HUDEP-2 (cell line): Measurements from ENCODE around the gene ETNK2.

Source experiments
- DNase-seq, 76 experiments: peaks; one replicate each; lab custom pipeline; 2025; ENCODE audit not compliant: unreplicated experiment in 76 of 76; lab: John Stamatoyannopoulos, UW

ETNK2 gene

DNA sequence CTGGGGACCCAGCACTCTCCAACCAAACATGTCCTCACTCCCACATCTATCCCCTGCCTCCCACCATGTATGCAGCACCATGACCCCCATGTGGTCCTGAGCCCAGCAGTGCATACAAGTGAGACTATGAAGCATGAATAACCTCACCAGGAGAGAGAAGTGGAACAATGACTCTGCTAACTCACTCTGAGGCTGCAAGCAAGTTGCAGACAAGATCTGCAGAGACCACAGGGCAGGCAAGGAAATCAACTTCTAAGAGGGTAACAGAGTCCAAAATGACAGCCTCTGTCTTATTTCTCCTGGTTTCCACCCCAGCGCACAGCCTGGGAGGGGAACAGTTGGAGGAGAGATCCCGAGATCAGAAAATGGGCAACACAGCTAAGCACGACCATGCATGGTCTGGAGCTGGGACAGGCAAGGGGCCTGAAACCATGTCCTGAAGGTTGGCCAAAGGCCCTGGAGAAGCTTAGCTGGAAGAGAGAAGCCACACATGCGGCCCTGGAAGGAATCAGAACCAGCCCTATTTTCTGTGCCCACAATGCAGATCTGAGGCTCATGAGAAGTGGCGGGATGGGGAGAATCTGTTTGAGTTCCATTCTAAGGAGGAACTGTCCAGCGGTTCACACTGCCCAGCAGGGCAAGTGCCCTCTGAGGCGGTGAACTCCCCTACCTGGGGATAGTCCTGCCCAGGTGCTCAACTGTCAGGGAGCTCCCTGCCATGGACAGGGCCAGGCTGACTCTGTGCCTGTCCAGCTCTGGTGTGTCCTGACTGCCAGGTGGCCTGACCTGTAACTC, 26.8 kb upstream of the ETNK2 start:
- DNase-seq, result no peak

DNA sequence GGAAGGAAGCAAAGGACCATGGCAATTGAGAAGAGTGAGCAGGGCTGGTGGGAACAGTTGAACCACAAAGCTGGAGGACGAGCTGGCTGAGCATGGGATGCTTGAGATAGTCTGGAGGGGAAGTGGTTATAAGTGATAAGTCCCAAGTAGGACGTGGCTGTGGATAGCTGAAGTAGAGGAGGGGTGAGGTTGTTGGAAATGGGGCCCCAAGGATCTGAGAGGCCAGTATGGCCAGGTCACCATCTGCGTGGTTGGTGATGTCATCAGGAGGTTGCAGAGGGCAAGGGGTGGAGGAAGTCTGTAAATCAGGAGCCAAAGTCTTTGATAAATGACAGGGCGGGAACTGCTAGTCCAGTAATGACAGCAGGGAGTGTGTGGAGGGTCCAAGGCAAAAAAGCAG, 25.3 kb upstream of the ETNK2 start:
- peak in 2 of 76 experiments; percentile 6 to 11 for DNase-seq

DNA sequence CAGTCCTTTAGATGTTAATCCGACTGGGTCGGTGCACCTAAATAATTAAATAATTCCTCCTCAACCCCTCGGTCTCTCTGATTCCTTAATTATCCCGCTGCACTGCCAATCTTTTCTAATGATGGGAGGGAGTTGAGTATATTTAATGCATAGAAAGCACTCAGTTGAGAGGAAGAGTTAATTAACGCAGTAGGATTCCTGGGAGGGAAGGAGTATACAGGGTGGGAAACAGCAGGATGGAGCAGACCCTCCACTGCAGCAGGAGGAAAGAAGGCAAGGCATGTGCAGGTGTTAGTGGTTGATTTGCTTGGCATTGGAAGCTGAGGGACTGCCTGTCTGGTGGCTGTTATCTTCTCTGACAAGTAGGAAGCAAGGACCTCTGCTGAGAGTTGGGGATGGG, 24.2 kb upstream of the ETNK2 start:
- no peak for DNase-seq

DNA sequence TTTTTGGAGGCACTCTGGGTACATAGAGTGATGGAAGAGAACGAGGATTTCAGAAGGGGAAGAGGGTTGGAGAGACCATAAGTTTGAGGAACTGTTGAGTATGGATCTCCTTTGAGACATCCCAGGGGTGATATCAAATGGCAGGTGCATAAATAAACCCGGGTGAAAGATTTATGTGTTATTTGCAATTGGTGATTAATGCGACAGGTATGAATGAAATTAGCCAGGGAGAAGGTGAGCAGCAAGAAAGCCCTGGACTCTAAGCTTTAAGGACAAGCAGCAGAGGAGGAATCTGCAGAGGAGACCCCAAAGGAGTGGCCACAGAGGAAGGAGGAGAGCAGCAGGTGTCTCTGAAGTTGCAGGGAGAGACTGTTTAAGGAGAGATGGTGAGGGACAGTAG, 23.1 kb upstream of the ETNK2 start:
- DNase-seq, result no peak

DNA sequence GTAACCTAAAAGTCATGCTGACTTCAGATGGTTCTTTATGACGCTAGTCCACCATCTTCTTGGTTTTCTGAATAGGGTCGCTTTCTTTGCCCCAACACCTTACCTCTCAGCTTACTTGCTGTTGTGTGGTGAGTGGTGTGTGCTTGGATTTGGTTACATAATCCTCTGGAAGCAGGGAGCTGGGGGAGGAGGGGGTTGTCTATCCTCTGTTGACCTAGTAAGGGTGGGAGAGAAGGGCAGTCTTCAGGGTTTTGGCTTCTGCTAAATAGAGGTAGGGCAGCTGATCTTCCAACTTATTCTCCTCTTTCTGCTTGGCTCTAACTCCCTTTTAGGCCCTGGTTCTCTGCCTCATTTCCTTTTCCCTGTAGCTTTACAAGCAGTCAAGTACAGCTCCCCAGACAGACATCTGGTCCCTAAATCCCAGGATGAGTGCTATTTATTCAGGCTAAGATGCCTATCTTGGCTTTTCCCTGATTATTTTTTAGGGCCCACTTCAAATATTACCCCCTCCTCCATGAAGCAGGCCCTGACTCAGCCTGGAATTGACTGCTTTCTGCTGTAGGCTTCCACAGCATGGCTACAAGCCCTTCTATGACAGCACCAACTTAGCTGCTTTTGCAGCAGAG, 20.7 kb upstream of the ETNK2 start:
- no peak for DNase-seq

DNA sequence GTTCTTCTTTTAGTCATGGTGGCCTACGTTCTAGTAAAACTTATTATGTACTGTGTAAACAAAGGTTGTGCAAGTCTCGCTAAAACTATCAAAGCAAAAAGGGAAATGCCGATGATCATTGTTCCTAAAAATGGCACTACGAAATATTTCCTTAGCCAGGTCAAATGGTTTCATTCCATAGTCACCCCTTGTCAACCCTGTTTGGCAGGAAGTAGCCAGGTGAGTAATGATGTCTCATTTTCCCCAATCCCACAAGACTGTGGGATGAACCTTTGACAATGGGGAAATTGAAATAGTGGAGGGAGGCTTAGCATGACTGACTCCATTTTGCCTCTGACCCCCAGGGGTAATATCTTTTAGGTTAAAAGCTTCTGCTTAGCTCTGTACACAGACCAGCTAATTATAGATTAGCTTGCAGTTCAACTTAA, 19.9 kb upstream of the ETNK2 start:
- DNase-seq, result no peak

DNA sequence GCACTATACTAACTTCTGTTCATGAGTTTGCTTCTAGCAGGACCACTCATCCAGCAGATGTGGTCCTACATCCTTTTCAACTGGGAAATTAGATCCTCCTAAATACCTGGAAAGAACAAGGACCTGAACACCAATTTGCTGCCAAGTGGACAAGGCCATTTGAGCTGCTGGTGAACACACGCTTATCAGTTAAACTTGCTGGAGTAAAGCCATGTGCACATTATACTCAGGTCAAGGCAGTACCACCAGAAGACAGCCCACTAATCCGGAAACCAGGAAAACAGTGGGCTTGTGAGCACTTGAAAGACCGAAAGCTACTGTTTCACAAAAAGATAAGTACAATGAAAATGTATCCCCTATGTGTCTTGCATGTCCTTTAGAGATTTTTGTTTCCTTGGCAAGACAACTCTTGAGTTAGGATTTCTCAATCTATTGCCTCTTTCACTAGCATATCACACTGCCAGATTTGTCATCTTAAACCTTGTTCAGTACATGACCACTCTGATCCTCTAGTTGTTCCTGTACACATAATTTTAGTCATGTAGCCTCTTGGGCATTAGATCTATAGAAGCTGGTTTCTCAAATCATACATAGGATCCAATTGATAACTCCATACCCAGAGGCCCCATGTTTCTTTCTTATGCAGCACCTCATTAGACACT, 18.8 kb upstream of the ETNK2 start:
- DNase-seq, result no peak

DNA sequence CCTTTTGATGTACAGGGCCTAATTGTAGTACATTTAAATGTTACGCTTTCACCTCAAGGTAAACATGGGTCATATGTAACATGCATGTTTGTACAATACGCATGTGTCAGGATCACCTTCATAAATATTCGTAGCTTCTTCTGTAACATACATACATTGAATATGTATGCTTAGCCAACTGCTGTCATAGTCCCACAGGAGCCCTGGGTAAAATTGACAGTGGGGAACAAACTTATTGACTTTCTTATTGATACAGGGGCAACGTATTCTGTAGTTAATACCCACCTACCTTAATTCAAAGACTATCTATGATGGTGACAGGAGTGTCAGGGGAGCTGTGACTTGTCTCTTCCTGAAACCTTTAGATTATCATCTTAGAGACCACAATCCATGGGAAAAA, 18.0 kb upstream of the ETNK2 start:
- DNase-seq, result no peak

DNA sequence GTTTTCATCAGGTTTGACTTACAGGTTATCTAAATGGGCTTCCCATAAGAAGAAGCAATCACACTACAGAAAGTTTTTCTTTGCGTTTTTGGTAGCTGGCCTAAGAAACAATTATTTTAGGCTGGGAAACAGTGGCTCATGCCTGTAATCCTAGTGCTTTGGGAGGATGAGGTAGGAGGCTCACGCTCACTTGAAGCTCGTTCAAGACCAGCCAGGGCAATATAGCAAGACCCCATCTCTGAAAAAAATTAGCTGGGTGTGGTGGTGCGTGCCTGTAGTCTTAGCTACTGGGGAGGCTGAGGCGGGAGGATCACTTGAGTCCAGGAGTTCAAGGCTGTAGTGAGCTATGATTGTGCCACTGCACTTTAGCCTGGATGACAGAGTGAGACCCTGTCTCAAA, 15.9 kb upstream of the ETNK2 start:
- DNase-seq, result no peak

DNA sequence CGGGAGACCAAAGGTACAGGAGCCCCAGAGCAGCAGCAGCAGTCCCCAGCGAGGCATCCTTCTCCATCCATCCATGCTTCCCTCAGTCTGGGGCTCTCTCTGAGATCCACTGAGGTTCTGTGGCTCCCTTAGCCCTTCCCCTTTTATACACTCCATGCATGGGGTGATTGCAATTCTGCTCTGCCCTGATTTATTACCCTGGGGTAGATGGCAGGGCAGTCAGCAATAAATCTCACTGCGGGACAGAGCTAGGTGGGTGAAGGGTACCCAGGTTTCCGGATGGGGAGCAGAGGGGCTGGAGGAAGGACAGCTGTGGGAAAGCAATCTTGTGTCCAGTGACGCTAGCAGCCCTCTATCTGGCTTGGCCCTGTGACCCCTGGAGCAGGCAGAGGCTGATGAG, 14.4 kb upstream of the ETNK2 start, which contains the start of gene REN:
Gene REN (minus strand): TSS at position 119 of the 400 bp plus-strand sequence. CDS start 44 bp downstream, at position 75.
- DNase-seq, result no peak

DNA sequence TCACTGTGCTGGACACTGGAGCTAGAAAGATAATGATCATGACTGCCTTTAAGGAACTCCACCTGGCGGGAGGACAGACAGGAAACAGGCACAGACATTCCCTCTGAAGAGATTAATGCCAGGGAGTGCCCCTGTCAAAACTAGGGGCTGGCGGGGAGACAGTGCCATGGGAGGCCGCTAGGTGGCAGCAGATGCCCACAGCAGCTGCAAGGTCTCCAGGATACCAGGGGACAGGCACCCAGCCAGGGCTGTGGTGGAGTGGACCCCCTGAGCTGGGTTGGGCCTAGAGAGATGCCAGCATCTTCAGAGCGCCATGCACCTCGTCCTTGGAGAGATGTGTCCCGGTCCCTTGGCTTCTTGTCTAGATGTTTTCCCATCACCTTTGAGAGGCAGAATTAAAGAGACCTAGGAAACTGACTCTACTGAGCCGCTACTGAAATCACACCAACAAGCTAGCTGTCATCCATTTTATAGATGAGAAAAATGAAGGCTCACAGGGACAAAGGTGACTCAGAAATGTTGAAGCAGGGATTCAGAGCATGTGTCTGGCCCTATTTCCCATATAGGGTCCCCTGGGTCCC, 10.7 kb upstream of the ETNK2 start:
- peak in 60 of 76 experiments; percentile 2 to 69 (median 40) for DNase-seq

DNA sequence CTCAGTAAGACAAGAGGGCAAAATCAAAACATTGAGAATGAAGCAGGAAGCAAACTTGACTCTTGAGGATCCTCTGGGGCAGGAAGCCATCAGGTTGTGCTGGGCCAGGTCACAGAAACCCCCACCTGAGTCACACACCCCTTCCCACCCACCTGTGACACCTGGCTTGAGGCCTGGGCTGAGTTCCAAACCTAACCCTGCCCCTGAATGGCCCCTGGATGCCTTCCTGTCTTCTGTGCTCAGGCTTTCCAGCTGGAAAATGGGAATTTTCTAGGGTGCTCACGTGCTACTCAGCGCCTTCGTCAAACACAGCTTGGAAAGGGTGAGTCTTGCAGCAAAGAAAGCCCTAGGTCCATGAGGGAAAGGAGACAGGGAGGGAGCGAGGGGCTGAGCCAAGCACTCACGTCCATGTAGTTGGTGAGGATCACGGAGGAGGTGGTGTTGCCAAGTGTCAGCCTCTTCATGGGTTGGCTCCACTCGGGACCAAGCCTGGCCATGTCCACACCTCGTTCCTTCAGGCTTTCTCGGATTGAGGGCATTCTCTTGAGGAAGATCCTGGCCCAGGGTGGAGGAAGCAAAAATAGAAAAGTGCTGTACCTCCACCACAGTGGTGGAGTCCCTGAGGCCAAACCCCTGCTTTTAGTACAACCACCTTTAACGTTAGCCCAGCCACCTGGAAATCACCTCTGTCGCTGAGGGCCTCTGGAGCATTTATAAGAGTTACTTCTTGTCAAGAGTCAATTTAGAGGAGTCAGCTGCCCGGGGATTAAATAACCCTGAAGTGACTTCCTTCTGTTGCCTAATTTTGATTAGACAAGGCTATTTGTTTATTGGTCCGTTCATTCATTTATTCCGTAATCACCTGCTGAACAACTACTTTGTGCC, 10.0 kb upstream of the ETNK2 start:
- no peak for DNase-seq

DNA sequence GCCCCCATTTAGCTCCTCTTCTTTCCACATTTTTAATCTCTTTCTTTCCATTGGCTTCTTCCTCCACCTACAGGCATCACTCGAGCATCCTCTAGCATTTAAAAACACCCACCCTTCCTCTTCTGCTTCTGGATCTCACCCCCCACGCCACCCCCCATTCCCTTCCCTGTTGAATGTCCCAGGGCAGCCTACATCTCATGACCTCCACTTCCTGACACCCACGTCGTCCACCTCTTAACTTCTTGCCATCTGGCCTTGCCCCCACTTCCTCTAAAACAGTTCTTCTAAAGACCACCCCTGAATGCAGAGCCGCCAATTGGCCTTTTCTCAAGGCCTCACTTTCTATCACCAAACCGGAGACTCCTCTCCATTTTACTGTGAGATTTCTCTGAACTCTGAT, 6.1 kb upstream of the ETNK2 start:
- no peak for DNase-seq

DNA sequence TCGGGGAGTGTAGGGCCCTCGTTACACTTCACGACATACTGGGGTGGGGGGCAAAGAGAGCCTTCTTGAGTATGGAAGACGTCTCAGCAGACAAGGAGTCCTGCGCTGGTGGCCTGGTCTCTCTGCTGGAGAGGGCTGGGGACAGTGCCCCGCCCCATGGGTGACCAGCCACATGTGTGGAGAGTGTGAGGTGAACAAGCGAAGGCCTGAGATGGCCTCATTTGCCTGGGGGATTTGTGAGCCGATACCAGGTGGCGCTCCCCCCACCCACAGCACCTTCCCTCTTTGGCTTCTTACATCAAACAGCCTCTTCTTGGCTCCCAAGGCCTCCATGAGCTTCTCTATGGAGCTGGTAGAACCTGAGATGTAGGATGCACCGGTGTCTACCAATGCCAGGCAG, 4.0 kb upstream of the ETNK2 start:
- DNase-seq, result no peak

DNA sequence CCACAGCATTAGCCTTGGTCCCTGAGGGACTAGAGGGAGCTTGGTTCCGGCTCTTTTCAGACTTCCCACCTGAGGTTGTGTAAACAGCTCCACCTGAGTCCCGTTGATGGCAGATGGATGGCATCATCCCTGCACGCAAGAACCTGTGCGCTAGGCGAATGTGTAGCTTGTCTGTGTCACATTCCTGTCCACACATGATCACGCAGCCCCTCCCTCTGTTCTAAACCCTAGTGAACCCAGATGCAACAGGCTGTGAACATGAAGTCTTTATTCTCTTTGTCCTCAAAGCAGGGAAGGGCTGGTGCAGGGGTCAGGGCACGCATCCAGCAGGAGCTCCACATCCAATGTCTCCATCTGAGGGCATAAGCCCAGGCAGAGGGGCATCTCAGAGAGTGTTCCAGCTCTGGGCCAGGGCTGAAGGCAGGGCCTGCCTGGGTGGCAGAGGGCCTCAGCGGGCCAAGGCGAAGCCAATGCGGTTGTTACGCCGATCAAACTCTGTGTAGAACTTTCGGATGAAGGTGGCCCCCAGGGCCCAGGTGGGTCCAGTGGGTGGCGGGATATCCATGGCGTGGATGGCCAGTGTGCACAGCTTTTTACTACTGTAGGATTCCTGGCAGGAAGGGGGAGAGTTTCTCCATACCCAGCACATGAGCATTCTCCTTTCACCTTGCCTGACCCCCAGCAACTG, 2.9 kb upstream of the ETNK2 start:
- no peak for DNase-seq

DNA sequence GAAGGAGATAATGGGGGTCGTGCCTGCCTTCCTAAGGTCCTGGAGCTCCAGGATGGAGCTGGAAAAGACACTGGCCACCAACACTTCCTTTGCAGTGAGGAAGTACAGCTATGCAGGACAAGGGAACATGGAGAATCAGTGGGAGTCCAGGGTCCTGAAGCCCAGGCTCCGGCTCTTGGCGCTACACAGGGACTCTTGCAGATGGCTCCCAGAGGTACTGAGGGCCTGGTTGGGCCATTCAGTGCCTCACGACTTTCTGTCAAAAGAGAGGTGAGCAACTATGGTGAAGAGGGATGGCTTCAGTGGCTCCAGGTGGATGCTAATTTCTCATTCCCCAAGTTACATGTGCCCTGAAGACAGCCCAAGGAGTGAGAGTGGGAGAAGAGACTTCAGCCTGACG, 1.8 kb upstream of the ETNK2 start:
- no peak for DNase-seq

DNA sequence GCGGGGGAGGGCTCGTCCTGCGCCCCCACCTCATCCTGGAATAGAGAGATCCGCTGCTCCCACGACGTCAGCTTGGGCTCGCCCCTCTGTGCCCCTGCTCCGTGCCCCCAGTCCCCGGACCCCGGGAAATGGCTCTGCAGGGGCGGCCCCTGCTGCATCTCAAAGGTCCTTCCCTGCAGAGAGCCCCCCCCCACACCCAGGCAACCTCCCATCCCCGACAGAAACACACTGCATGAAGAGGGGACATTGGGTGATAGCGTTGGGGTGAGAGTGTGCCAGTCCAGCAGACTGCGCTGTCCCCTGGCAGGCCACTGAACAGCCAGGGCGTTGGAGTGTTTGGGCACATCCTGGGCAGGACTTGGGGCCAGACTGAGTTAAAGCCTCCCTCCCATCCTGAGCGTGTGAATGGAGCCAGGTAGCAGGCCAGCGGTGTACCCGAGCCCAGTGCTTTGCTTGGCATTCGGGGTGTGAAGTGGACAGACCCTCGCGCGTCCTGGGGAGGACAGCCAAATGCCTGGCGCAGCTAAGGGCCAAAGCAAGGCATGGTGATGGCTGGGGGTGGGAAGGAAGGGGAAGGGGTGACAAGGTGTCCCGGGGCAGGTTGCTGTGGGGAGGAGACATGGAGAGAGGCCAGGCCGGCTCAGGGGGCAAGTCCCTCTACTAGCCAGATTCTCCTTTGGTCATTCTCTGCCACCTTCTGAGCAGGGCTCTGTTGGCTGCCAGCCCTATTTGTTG, 633 bp upstream of the ETNK2 start:
- no peak for DNase-seq

DNA sequence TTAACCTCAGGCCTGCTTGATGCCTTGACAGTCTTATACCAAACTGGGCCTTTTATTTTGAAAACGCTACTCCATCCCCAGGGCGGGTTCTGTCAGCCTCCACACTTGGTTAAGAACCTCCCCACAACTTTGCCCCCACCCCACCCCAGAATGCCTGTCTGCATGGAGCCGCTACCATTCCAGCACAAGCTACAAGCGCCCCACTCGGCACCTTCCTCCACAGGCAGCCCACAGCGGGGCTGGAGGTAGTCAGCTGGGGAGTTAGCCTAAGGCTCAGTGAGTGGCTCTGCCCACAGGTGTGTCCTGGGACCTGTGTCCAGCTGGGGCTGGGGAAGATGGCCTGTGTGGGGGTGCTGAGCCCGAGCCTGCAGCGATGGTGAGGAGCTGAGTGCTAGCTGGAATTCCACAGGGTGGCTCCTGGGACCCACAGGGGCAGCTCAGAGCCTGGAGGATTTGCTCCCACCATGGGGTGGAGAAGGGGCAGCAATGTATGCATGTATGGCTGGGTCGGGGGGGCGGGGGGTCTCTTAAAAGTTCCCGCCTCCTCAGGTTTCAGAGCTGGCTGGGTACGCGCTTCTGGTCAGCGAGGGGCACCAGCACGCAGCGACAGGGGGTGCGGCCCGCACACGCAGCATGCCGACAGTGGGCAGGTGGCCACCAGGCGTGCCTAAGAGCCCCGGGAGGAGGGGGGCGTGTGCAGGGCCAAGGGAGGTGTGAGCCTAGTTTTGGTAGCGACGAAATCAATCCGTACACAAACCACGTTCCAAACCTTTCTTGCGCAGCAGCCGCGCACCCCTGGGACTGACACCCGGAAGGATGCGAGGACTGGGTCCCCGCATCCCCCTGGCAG, 917 bp downstream of the ETNK2 start:
- DNase-seq, result no peak
